HEK293T (cell line): ENCODE measurements around the gene ZNF805.

Experiments used
- ARNT ChIP-seq: fragments of 450-650 bp; IDR thresholded peaks from 2 replicates; pipeline ENCODE4 v1.6.1; 2017; ENCODE audit warnings: mild to moderate bottlenecking
- ELF4 ChIP-seq: fragments of 450-650 bp; IDR thresholded peaks from 2 replicates; pipeline ENCODE4 v1.6.1; 2017; ENCODE audit warnings: antibody characterized with exemption
- FOXA1 ChIP-seq: fragments of 450-650 bp; IDR thresholded peaks from 2 replicates; pipeline ENCODE4 v1.6.1; 2016; ENCODE audit warnings: mild to moderate bottlenecking
- FOXK2 ChIP-seq: fragments of 450-650 bp; IDR thresholded peaks from 2 replicates; pipeline ENCODE4 v1.6.1; 2016; ENCODE audit warnings: mild to moderate bottlenecking
- FOXM1 ChIP-seq: fragments of 450-650 bp; IDR thresholded peaks from 2 replicates; pipeline ENCODE4 v1.6.1; 2017; ENCODE audit warnings: mild to moderate bottlenecking, borderline replicate concordance
- NFRKB ChIP-seq: fragments of 450-650 bp; IDR thresholded peaks from 2 replicates; pipeline ENCODE4 v1.6.1; 2016; ENCODE audit warnings: mild to moderate bottlenecking, moderate library complexity
- PKNOX1 ChIP-seq: fragments of 450-650 bp; IDR thresholded peaks from 2 replicates; pipeline ENCODE4 v1.6.1; 2016
- SP1 ChIP-seq: fragments of 450-650 bp; IDR thresholded peaks from 2 replicates; pipeline ENCODE4 v1.6.1; 2017
- SUZ12 ChIP-seq: fragments of 450-650 bp; IDR thresholded peaks from 2 replicates; pipeline ENCODE4 v1.6.1; 2016; ENCODE audit warnings: mild to moderate bottlenecking

DNA sequence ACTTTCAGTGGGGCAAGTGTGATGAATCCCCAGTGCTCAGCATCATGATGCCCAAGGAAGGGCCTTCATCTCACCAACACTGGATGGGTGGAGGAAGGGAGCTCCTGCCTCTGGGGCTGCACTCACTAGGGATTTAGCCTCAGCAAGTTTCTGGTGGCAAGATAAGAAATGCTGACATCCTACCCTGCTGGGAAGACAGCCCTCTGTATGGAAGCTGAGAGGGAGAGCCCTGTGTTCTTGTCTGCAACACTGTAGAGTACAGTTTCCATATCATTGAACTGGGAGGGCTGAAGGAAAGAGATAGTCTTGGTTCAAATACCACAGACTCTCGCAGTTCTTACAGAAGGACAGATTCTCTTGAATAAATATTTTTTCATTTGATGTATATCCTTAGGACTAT lies 32.6 kb downstream of the ZNF805 start:
- TF ChIP-seq FOXK2 (no peak), SP1 (no peak), NFRKB (no peak), SUZ12 (no peak), FOXM1 (no peak), FOXA1 (no peak), ELF4 (no peak), PKNOX1 (no peak), ARNT (no peak)
